ENCODE results near the gene MOSMO.

GRCh38 chr16:22099256-22099975 is 91.5 kb downstream of the MOSMO start:
- TF ChIP-seq, protein P1, sequence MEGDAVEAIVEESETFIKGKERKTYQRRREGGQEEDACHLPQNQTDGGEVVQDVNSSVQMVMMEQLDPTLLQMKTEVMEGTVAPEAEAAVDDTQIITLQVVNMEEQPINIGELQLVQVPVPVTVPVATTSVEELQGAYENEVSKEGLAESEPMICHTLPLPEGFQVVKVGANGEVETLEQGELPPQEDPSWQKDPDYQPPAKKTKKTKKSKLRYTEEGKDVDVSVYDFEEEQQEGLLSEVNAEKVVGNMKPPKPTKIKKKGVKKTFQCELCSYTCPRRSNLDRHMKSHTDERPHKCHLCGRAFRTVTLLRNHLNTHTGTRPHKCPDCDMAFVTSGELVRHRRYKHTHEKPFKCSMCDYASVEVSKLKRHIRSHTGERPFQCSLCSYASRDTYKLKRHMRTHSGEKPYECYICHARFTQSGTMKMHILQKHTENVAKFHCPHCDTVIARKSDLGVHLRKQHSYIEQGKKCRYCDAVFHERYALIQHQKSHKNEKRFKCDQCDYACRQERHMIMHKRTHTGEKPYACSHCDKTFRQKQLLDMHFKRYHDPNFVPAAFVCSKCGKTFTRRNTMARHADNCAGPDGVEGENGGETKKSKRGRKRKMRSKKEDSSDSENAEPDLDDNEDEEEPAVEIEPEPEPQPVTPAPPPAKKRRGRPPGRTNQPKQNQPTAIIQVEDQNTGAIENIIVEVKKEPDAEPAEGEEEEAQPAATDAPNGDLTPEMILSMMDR (conservative IDR thresholded peaks at IDR 0.05; ENCODE audit: low read depth, low read length): no peak
- no peak for TF ChIP-seq EZH2 (IDR thresholded peaks at IDR 0.05; ENCODE audit: low read length, unreplicated experiment)
- TF ChIP-seq EZH2phosphoT487 (IDR thresholded peaks at IDR 0.05; ENCODE audit: borderline replicate concordance, low read length): no peak
